K562 (cell line): ENCODE results near the gene ME3. TPM values are rescaled to one million over a fixed set of nuclear protein-coding genes. Genes with fewer than 3 reads are reported as not detected.

ENCODE experiments used
- ATAC-seq: fragments of 200-7000 bp; cut with Tn5 transposase; 3 replicates; pipeline ENCODE4 v1.9.1; 2020; ENCODE audit warnings: moderate library complexity
- BruUV-seq: library from RNA; stranded (reverse); fragments of 400-500 nt; replicated peaks from 2 replicates; lab custom pipeline; 2021; lab: Mats Ljungman, UMichigan
- CTCF ChIA-PET: fragments of 300-600 bp; formaldehyde crosslinking; extraction: SDS; loops from one replicate; lab custom pipeline; 2021; ENCODE audit warnings: low intra/inter-chr PET ratio; lab: Yijun Ruan, JAX
- POLR2A ChIA-PET: fragments of 300-600, 350-650 bp; sonication (Branson Sonifier 250); formaldehyde crosslinking; extraction: SDS; loops from one replicate; lab custom pipeline; 2021; ENCODE audit warnings: antibody characterized with exemption, inconsistent platforms; lab: Yijun Ruan, JAX
- DNase-seq, 4 experiments: peaks; one replicate each; pipeline versions ENCODE4 v3.0.0 to v3.0.0-alpha.2; 2011 to 2018; ENCODE audit warnings: low spot score in 3 of 4, mixed read lengths in 3 of 4; ENCODE audit errors: extremely low read depth in 1 of 4
- FAIRE-seq: peaks from 2 replicates; lab custom pipeline; 2011; peaks lifted over from hg19 to GRCh38; lab: Jason Lieb, UNC
- H2AFZ ChIP-seq: 2 replicates; pipeline ENCODE4 v1.6.0; 2011; ENCODE audit warnings: low read depth, low read length, control low read depth, inconsistent platforms
- H3K27ac ChIP-seq: fragments of 200-600 bp; 3 replicates; pipeline ENCODE4 v1.8.0; 2011; ENCODE audit warnings: low read depth, mild to moderate bottlenecking, control low read depth, inconsistent platforms, low read length, moderate library complexity, mixed read lengths; ENCODE audit errors: extremely low read depth
- H3K27me3 ChIP-seq, 2 experiments: fragments of 300-600 bp in 1 of 2; 2 replicates in 1 of 2; 3 replicates in 1 of 2; pipeline versions ENCODE4 v1.6.0 to v1.8.0; 2011; ENCODE audit warnings: inconsistent platforms in 2 of 2, low read length in 2 of 2, mild to moderate bottlenecking in 1 of 2, mixed read lengths in 1 of 2, moderate library complexity in 1 of 2; ENCODE audit not compliant: control insufficient read depth in 2 of 2, insufficient read depth in 2 of 2
- H3K36me3 ChIP-seq: fragments of 300-600 bp; 3 replicates; pipeline ENCODE4 v1.8.0; 2011; ENCODE audit warnings: mild to moderate bottlenecking, low read length, inconsistent platforms; ENCODE audit not compliant: control insufficient read depth, insufficient read depth
- H3K4me1 ChIP-seq, 2 experiments: fragments of 200-600 bp in 1 of 2; replicated peaks in 1 of 2; 2 replicates in 1 of 2; 3 replicates in 1 of 2; pipeline versions ENCODE4 v1.5.1 to v1.8.0; 2011; ENCODE audit warnings: inconsistent platforms in 2 of 2, low read length in 2 of 2, mild to moderate bottlenecking in 1 of 2, mixed read lengths in 1 of 2, moderate library complexity in 1 of 2; ENCODE audit not compliant: control insufficient read depth in 2 of 2, insufficient read depth in 2 of 2
- H3K4me2 ChIP-seq: 2 replicates; pipeline ENCODE4 v1.6.1; 2011; ENCODE audit warnings: low read length, control low read depth, inconsistent platforms, mixed read lengths; ENCODE audit not compliant: insufficient read depth
- H3K4me3 ChIP-seq: fragments of 200-600 bp; sonication (generic), shearing (Covaris generic); 2 replicates; pipeline ENCODE4 v1.5.1; 2016; ENCODE audit warnings: control low read depth, inconsistent platforms
- H3K79me2 ChIP-seq: fragments of 200-600 bp; 3 replicates; pipeline ENCODE4 v1.8.0; 2011; ENCODE audit warnings: low read length, inconsistent platforms; ENCODE audit not compliant: control insufficient read depth, insufficient read depth
- H3K9ac ChIP-seq, 2 experiments: 2 replicates each; pipeline versions ENCODE4 v1.6.0 to v1.6.1; 2011; ENCODE audit warnings: low read depth in 2 of 2, low read length in 2 of 2, control low read depth in 1 of 2, inconsistent platforms in 1 of 2, mild to moderate bottlenecking in 1 of 2, mixed read lengths in 1 of 2; ENCODE audit not compliant: insufficient read depth in 1 of 2
- H3K9me1 ChIP-seq: one replicate; pipeline ENCODE4 v1.6.0; 2011; ENCODE audit warnings: inconsistent platforms, mild to moderate bottlenecking, low read length, moderate library complexity; ENCODE audit not compliant: control insufficient read depth, insufficient read depth
- H3K9me3 ChIP-seq: replicated peaks from 2 replicates; pipeline ENCODE4 v1.5.1; 2011; ENCODE audit warnings: low read depth, low read length, inconsistent platforms; ENCODE audit not compliant: control insufficient read depth, insufficient read depth
- H4K20me1 ChIP-seq: replicated peaks from 2 replicates; pipeline ENCODE4 v1.6.1; 2011; ENCODE audit warnings: low read length, inconsistent platforms, mixed read lengths; ENCODE audit not compliant: control insufficient read depth, insufficient read depth
- CAMTA2 ChIP-seq: fragments of 250-450 bp; sonication (Bioruptor Pico); conservative IDR thresholded peaks from 2 replicates; pipeline ENCODE4 v1.5.1; 2022
- CREB1 ChIP-seq, 2 experiments: sonication (generic) in 1 of 2; formaldehyde crosslinking in 1 of 2; IDR thresholded peaks; 2 replicates each; pipeline versions ENCODE4 v1.6.1 to v1.8.0; 2012 to 2022; ENCODE audit warnings: inconsistent platforms in 1 of 2, mild to moderate bottlenecking in 1 of 2, missing genetic modification reagents in 1 of 2, moderate library complexity in 1 of 2
- CREM ChIP-seq: IDR thresholded peaks from 2 replicates; pipeline ENCODE4 v1.6.1; 2014; ENCODE audit warnings: antibody characterized with exemption, low read depth
- CTBP1 ChIP-seq: fragments of 450-650 bp; IDR thresholded peaks from 2 replicates; pipeline ENCODE4 v1.6.1; 2016; ENCODE audit warnings: borderline replicate concordance
- PPARD ChIP-seq: fragments of 250-450 bp; sonication (Bioruptor Pico); IDR thresholded peaks from 2 replicates; pipeline ENCODE4 v1.8.0; 2022; ENCODE audit warnings: inconsistent platforms, mild to moderate bottlenecking, moderate library complexity
- PYGO2 ChIP-seq: fragments of 450-650 bp; IDR thresholded peaks from 2 replicates; pipeline ENCODE4 v1.6.1; 2016; ENCODE audit warnings: mild to moderate bottlenecking, missing genetic modification characterization, moderate library complexity, missing compliant biosample characterization
- RFX1 ChIP-seq: fragments of 450-650 bp; IDR thresholded peaks from 2 replicates; pipeline ENCODE4 v1.6.1; 2016; ENCODE audit warnings: mild to moderate bottlenecking, moderate library complexity
- XRCC5 ChIP-seq: fragments of 200-400 bp; formaldehyde crosslinking; IDR thresholded peaks from 2 replicates; pipeline ENCODE4 v1.6.1; 2017; ENCODE audit warnings: low read depth, mild to moderate bottlenecking, low read length
- ZNF134 ChIP-seq: fragments of 250-450 bp; sonication (Bioruptor Pico); conservative IDR thresholded peaks from 2 replicates; pipeline ENCODE4 v1.4.0; 2020
- ZNF583 ChIP-seq: fragments of 250-450 bp; sonication (Bioruptor Pico); IDR thresholded peaks from 2 replicates; pipeline ENCODE4 v1.4.0; 2020
- ZNF79 ChIP-seq: fragments of 250-450 bp; sonication (Bioruptor Pico); IDR thresholded peaks from 2 replicates; pipeline ENCODE4 v1.4.0; 2020; ENCODE audit warnings: low read depth, mild to moderate bottlenecking, moderate library complexity
- ZSCAN29 ChIP-seq: fragments of 450-650 bp; IDR thresholded peaks from 2 replicates; pipeline ENCODE4 v1.6.1; 2017
- WGBS: fragments of 100-300 bp; shearing (Covaris generic); methylation state at CpG from one replicate; pipeline ENCODE4 v1.1.6; 2016; ENCODE audit warnings: low coverage, mixed read lengths; ENCODE audit not compliant: insufficient coverage; ENCODE audit errors: missing lambda C conversion rate; 5-methylcytosine and 5-hydroxymethylcytosine counted together
- in situ Hi-C: fragments of 300-500 bp; cut with MboI; formaldehyde crosslinking; loops from 4 replicates; pipeline ENCODE4 v1.15.0; 2018; ENCODE audit warnings: inconsistent platforms, mixed read lengths
- intact Hi-C: fragments of 100-400 bp; cut with micrococcal nuclease; formaldehyde crosslinking; loops from 2 replicates; pipeline ENCODE4 v1.14.2; 2022
- polyA plus RNA-seq, 8 experiments: library from polyadenylated mRNA; depleted of rRNA in 4 of 8; stranded (reverse) in 5 of 8; unstranded in 3 of 8; fragments of >200 nt; fragmentation: Nextera tagmentation in 2 of 8; fragmentation: Illumina TruSeq in 1 of 8; extraction: Ambion mirVana in 2 of 8; extraction: Trizol in 1 of 8; gene quantifications; 2 replicates each; pipeline versions ENCODE4 v1.2.1 to v1.2.3, GENCODE V29; 2011 to 2014; ENCODE audit warnings: inconsistent platforms in 1 of 8, missing spikeins in 1 of 8
- total RNA-seq, 7 experiments: library from RNA; depleted of rRNA in 6 of 7; stranded (reverse); fragments of >200 nt in 6 of 7; fragmentation: Illumina TruSeq in 2 of 7; extraction: Trizol in 2 of 7; gene quantifications; 2 replicates each; pipeline versions ENCODE4 v1.2.1 to v1.2.3, GENCODE V29; 2011 to 2021; ENCODE audit warnings: low replicate concordance in 1 of 7
- TF ChIP-seq, protein P1 (sequence below): fragments of 450-650 bp; formaldehyde crosslinking; IDR thresholded peaks from 2 replicates; pipeline ENCODE4 v1.4.0; 2022; ENCODE audit warnings: mild to moderate bottlenecking, moderate library complexity

The ME3 gene
- total and polyA plus RNA-seq, 9 of the 15 experiments (the other 6 are each of a cell fraction or from before 2014, with no cell fraction given): not detected

DNA sequence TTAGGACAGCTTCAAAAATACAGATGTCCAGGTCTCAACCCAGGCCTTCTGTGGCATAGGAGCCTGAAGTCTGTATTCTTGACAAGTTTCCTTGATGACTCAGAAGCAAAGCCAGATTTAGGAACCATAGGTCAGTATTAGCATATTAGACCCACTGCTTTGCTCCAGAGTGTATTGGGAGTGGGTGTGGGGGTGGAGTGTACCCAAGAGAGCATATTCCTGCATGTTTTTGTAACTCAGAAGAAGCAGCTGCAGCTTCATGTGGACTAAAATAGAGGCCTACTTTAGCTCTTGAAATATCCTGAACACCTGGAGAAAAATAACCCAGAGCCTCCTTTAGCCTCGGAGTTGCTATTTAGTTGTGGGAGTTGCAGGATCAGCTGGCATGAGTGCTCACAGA is 191.0 kb downstream of the ME3 start:
- H3K4me1 ChIP-seq: peaks cover 0 to 10% of the 10 kb centered on the region in 2 experiments; a peak in 3 of 5 replicates
- no peaks in the 10 kb centered on the region for H4K20me1 ChIP-seq
- BruUV-seq: no TSS peak
- DNase-seq (no peak), ATAC-seq (no peak), FAIRE-seq (no peak)
- H3K9ac ChIP-seq: no peak overlapping the region
- 24% methylated on average over 1 of the region's 1 CpG for WGBS
- H2AFZ ChIP-seq: no peak overlapping the region
- no peaks in the 10 kb centered on the region for H3K27me3 ChIP-seq
- H3K4me3 ChIP-seq: no peak overlapping the region
- H3K79me2 ChIP-seq: no peaks in the 10 kb centered on the region
- no peak overlapping the region for H3K27ac ChIP-seq
- ChIA-PET CTCF (no interaction called here), POLR2A (interaction anchor here (1.1 to 1.4 kb wide), 2 partner anchors 10 to 14 kb away, joined by 3 to 4 read pairs; no protein-coding TSS in a partner anchor)
- H3K9me3 ChIP-seq: no peaks in the 10 kb centered on the region
- H3K9me1 ChIP-seq: no peaks in the 10 kb centered on the region
- H3K4me2 ChIP-seq: no peak overlapping the region
- in situ Hi-C loops (no loop called here), intact Hi-C loops (no loop called here)
- H3K36me3 ChIP-seq: no peaks in the 10 kb centered on the region
- TF ChIP-seq CTBP1 (no peak), ZNF79 (CRISPR knock-in tag) (no peak), PPARD (CRISPR knock-in tag) (no peak), CAMTA2 (no peak), XRCC5 (no peak), RFX1 (no peak), PYGO2 (tag) (no peak), ZSCAN29 (no peak), CREB1 (IDR thresholded peaks at IDR 0.05) (no peak), CREB1 (CRISPR knock-in tag; IDR thresholded peaks at IDR 0.05) (no peak), ZNF583 (CRISPR knock-in tag) (no peak), CREM (no peak), ZNF134 (CRISPR knock-in tag) (no peak)
- TF ChIP-seq, protein P1, sequence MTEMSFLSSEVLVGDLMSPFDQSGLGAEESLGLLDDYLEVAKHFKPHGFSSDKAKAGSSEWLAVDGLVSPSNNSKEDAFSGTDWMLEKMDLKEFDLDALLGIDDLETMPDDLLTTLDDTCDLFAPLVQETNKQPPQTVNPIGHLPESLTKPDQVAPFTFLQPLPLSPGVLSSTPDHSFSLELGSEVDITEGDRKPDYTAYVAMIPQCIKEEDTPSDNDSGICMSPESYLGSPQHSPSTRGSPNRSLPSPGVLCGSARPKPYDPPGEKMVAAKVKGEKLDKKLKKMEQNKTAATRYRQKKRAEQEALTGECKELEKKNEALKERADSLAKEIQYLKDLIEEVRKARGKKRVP (CRISPR knock-in tag): no peak
